Fibroblast of skin of right quadriceps (primary cell): ENCODE results near the gene FRMD4B.
"Not testable (repeated sequence)": the region's sequence is repeated elsewhere in the genome, so short reads cannot be mapped to it uniquely, and the experiment has no call there.

ENCODE experiments used
- DNase-seq: peaks from one replicate; pipeline ENCODE4 v3.0.0-alpha.2; 2013

Gene FRMD4B

DNA sequence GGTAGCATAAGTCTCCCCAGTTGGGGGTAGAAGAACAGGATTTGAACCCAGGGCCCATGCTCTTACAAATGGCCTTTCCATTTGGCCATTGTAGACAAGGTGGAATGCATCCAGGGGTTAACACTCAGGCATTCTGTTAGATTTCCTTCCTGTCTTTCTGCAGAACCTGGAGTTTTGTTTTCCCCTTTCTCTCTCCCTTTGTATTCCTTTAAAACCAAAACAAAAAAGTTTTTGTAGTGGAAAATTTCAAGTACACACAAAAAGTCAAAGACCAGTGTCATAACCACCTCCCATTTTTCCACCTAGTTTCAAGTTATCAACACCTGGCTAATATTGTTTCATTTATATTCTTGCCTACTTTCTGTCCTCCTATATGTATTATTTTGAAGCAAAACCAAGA is 26.0 kb downstream of the FRMD4B start:
- no peak for DNase-seq

DNA sequence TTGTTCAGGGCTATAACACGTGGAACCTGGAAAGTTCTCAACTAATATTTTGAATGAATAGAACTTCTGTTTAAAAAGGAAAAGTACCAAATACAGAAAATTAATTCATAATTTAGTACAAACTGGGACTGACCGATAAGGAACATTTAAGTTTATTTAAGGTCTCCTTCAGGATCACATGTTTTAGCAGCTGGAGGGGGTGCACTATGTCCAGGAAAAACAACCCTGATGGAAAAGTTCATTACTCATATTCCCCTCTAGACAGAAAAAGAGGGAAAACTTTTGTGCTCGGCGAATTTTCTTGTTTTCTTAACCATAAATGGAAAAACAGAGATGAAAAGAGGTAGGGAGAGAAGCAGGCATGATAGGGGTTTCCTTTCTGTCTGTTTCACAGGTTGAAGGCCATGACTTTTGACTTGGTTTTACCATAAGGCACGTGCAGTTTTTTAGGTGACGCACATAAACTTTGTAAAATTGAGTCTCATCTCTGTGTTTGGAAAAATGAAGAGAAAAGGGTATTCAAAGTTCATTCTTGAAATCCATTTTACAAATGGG is 26.5 kb downstream of the FRMD4B start:
- DNase-seq, result no peak

DNA sequence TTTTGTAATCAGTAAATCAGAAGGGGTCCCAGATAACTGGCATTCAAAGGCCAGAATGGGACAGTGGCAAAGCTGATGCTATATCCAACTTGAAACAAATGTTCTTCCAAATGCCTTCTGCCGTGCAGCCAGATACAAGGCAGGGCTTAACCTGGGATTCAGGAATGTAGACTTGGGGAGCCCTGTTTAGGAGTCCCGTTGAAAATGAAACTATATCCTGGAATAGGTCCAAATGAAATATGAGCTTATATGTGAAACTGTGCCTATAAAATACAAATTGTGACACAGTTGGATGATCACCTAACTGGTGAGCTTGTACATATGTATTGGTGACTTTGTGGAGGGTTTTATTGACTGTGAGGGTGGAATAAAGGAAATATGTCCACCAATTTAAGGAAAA is 28.7 kb downstream of the FRMD4B start:
- DNase-seq, result no peak

DNA sequence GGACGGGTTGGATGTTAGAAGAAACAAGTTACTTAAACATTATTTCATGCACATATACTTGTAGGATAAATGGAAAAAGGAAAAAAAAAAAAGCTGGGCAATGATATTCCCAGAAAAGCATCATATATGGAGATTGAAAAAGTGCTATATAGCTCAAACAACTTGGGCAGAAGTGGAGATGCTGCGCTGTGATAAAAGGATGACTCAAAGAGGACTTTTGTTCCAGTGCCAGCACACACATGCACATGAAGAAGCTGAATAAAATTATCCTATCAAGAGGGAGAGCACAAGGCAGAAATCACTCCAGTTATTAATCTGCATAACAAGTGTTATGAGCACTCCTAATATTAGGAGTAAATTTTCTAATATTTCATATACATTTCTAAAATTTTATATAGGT is 30.9 kb downstream of the FRMD4B start:
- peak; percentile 21 for DNase-seq

DNA sequence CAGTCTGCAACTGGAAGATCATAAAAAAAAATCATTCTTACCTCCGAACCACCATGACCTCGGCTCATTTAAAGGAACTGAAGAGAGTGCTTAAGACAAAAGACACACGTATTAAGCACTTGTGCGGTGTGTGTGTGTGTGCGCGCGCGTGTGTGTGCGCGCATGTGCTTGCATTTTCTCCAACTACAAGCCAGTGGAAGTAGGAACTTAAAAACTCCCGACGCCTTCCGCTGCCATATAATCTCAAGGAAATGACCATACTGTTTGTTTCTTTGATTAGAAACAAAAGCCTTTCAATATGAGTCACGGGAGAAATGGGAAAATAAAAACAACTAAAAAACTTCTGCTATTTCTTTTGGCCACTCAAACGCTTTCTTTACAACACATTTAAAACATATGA is 32.4 kb downstream of the FRMD4B start:
- no peak for DNase-seq

DNA sequence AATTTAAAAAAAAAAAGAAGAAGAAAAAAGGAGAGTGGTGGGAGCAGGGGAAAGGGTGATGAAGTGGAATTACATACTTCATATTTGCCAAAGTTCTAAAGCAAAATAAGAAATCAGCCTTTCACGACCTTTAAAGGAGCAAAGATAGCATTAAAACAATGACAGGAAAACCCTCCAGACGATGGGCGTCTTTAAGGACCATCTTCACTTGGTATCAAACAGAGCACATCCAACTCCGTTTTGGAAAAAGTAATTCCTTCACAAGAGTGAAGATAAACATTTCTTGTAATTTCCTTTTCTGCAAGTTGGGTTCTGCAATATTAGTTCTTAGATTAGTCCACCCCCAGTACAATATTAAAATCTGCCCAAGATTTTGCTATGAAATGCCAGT is 32.8 kb downstream of the FRMD4B start:
- DNase-seq, result no peak

DNA sequence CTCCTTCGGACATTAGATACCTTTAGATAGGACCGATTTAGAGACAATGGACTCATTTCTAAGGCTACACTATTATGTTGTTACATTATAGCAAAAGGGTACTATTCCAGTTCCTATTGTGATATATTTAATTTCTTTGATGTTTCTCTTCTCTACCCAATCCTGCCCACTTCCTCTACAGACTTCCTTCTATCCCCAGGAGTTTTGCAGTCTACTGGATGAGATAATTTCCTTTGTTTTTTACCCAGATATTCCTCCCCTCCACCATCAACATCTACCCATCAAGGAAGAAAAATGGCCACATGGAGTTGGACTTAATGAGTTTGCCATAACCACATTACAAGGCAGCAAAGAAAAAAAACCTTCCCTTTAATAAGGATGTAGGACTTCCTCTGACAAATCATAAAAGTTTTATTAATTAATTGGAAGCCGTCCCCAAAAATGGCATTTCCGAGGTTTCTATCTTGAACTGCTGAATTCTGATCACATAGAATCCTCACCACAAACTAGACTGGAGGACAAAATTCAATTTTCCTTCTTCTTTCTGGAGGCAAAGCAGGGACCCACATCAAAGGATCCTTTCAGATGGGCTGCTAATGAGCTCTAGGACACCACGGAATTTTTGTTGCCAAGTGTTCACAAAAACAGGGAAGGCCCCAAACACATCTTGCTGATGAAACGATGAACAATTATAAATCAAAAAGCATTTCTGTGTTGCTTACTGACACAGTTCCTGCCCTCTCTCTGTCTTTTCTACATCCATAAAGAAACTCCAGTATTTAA is 33.4 kb downstream of the FRMD4B start:
- no peak for DNase-seq

DNA sequence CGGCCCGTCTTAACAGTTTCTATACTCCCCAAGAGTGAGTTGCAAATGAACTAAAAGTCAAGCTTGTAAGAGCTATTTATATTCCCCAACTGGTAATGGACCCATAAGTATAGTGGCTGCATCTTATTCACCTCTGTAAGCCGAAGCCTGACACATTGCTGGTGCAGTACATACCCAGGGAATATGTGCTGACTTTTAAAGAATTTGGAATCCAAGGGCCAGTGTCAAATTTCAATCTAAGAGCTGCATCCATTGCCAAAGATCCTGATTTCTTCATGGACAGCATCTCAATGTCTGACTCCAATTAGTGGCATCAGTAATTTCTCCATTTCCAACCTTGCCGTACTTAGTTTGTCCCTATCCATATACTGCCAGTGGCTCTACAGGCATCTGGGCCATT is 42.0 kb downstream of the FRMD4B start:
- DNase-seq, result peak; percentile 14

DNA sequence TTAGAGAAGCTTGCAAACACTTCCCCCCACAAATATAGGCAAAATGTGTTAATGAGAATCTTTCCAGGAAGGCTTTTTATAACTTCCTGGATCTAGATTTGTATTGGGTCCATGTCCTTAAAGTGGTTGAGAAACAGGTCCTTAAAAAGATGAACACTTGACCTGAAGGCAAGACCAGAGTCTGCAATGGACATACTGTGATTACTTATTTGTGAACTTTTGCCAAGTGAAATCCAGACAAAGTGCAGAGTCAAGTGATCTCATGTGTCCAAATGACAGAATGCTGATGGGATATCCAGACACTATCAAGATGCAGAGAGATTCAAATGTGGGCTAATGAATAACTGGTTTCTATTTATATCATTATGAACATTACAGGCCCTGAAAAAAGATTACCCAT is 43.8 kb downstream of the FRMD4B start:
- no peak for DNase-seq

DNA sequence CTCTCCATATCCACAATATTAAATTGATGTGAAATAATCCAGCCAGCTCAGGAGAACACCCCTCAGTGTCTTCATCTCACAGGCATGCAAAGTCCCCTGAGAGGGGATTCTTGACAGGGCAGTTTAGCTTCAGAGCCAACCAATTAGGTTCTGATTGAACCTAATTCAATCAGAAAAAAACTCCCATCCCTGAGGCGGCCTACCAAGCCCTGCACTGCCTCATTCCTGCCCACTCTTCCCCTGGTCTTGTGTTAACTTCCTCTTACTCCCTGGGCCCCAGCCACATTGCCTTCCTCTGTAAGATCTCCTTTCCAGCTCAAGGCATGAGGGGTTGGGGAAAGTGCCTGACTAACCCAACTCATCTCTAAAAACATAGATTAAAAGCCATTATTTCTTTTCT is 46.1 kb downstream of the FRMD4B start:
- no peak for DNase-seq

DNA sequence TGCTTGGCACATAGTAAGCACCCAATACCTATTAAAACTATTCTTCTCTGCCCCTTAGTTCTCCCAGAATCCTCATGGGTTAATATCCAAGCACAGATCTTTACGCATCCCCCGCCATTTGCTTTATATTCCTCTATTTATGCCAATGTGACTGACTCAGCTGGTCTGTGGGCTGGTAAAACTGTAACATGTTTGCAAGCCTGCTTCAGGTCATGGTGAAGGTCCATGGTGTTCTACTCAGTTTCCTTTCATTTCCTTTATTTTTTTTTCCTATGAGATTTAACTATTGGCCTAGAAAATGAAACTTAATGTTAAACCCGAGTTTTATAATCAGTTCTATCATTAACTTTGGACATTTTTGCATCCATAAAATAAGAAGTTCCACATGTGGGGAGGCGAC is 47.0 kb downstream of the FRMD4B start:
- DNase-seq, result no peak

DNA sequence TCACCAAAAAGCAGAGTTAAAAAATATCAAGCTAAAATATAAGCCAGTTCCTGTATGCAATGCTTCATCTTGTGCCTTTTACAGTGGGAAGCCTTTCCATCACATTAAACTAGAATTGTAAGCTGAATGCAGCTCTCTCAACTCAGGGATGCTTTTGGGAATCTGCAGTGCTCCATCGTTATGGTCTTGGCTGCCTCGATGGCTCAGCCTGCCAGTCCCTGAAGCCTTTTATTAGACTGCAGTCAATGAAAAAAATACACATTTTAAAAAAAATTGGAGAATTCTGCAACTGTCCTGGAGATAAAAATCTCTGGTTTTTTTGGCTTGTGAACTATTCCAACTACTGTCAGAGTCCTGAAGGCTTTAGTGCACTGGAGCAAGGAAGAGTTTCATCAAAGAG is 53.0 kb downstream of the FRMD4B start:
- no peak for DNase-seq

DNA sequence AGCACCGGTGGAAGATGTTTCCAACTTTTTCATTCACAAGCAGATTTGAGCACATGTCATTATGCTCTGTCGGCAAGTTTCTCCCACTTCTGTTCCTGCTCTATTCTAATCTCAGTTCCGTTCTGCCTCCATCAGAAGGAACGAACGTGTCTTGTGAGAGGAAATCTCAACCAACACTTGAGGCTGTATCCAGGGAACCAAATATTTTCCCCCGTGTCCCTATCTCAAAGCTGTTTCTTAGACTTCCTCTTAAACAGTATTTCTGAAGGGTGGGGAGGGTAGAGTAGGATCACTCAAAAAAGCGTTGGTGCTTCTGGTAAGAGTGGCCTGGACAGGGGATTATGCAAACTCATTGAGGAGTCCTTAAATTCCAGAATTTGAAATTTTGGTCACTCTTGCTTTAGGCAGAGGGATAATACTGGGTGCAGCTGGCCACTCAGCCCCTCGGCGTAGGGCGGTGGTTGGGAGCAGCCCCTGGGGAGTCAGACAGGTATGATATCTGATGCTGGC is 54.9 kb downstream of the FRMD4B start:
- no peak for DNase-seq

DNA sequence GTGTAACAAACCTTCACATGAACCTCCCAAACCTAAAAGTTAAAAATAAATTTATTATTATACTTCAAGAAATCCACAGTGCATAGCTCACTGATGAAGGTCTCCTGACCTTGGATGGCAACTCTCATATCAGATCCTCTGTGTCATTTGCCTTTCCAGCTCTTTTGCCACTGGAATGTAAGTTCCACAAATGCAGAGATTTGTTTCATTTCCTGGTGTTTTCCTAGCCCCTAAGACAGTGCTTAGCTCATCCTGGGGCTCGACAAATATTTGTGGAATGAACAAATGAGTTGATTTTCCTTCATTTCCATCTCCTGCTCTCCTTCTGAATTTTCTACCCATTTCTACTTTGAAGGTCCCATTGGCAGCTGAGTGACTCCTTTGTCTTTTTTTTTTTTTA is 56.0 kb downstream of the FRMD4B start:
- DNase-seq, result peak; percentile 75

DNA sequence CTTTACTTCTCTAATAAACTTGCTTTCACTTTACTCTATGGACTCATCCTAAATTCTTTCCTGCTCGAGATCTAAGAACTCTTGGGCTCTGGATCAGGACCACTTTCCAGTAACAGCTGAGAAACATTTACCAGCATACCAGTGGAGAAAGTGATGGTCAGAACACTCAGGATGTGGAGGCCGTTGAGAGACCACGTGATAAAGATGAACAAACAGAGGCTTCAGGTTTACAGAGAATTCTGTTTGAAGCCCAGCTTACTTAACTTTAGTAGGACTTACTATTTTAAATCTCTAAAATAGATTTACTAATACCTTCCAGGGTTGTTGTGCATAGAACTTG is 57.0 kb downstream of the FRMD4B start:
- no peak for DNase-seq

DNA sequence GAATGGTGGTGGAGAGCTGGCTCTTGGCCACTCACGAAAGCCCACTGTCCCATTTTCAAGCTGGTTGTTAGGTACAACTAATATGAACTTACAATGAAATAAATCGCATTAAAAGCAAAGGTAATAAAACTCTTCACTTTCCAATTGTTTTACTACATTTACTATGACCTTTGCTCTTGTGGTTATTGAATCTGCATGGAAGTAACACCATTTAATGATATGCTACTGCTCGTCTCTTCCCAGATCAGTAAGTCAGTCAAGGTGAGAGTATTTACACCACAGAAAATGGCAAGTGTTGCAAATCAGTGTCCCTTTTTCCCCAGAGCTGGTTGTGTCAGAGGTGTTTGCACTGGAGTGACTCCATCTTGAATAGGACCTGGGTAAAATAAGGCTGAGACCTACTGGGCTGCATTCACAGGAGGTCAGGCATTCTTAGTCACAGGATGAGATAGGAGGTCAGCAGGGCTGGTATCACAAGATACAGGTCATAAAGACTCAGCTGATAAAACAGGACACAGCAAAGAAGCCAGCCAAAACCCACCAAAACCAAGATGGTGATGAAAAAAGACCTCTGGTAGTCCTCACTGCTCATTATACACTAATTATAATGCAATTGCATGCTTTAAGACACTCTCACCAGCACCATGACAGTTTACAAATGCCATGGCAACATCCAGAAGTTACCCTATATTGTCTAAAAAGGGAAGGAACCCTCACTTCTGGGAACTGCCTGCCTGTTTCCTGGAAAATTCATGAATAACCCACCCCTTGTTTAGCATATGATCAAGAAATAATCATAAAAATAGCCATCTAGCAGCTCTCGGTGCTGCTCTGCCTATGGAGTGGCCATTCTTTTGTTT is 57.6 kb downstream of the FRMD4B start:
- no peak for DNase-seq

DNA sequence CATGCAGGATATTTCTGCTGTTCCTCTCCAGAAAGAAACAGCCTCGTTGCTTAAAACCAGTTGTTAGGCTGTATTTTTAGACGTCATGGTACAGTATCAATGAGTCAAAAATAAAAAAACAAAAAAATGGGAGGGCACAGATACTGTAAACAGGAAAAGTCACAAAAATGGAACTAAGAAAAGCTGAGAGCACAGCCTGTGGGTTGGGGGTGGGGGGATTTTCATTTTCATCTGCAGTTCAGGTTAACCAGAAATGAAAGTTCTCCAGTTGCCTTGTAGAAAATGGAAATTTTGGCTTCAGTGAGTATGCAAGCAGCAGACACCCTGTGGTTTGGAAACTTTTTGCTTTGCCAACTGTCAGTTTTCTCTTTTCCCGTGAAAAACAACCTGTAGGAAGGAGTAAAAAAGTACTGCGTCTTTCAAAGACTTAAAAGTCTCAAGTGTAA is 59.0 kb downstream of the FRMD4B start:
- no peak for DNase-seq

DNA sequence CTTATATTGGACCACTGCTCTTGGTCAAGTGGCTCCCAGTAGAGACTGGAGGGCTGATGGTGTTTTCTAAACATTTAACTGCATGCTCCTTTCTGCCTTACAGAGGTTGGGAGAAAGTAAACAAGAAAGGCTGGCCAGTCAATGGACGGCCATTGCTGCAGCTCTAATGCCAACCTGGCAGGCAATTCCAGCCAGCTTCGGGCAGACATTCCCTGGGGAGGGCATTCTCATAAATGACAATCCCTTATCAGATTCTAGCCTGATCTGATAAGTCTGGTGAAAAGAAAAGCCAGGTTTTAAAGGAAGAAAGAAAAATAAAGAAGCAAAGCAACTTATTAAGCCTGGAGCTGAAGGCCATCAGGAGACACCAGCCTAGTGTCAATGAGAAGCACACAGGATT is 60.7 kb downstream of the FRMD4B start:
- no peak for DNase-seq

DNA sequence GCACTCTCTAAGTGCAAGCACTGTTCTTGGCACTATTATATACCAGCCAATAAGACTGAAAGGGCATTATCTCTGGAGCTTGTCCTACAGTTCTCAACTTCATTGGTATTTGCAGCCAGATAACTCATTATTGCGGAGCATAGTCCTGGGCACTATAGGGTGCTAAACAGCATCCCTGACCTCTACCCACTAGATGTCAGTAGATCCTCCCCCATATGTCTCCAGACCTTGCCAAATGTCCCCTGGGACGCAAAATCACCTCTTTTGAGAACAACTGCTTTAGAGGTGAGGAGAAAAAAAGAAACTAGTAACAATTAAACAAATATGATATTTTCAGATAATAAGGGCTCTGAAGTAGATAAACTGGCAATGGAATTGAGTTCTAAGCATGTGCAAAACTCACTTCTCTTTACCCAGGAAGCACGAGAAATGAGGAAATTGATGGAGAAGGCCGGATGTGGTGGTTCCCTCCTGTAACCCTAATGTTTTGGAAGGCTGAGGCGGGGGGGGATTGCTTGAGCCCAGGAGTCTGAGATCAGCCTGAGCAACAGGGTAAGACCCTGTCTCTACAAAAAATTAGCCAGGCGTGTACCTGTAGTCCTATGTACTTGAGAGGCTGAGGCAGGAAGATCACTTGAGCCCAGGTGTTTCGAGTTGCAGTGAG is 61.4 kb downstream of the FRMD4B start:
- DNase-seq, result no peak

DNA sequence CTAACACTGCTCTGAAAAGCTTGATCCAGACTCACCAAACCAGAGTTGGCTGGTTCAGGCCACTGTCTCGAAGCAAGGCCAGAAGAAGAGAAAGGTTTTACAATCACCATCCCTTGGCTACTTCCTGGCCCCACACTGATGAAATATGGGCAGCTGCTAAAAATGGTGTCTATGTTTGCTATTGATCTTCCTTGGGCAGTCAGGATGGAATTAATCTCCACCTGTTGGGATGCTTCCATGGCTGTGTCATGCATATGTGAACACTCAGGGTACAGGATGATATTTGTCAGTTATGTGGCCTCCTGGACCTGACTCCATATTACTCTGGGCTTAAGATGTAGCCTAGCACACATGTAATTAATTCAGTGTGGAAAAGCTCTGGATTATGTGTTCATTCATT is 61.9 kb downstream of the FRMD4B start:
- DNase-seq, result no peak

DNA sequence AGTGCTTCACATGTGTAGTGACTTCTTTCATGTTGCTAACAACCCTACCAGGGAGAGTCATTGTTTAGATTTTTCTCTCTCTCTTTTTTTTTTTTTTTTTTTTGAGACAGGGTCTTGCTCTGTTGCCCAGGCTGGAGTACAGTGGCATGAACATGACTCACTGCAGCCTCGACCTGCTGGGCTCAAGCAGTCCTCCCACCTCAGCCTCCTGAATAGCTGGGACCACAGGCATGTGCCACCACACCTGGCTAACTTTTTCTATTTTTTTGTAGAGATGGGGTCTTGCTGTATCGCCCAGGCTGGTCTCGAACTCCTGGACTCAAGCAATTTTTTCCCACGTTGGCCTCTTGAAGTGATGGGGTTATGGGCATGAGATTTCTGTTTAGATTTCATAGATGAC is 63.4 kb downstream of the FRMD4B start:
- DNase-seq, result not testable (repeated sequence)

DNA sequence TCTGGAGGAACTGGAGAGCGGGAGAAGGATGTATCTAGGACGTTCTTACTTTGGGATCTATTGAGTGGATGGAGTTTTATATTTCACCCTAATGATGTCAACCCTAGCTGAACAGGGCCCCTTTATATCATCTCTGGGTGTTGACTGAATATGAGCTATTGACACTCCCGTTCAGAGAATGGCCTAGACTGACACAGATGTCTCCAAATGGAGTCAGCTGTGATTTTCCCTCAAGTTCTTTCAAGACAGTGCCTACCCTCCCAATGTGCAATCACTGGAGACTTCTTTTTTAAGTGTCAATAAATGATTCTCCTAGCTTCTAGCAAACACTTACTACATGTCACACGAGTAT is 63.8 kb downstream of the FRMD4B start:
- DNase-seq, result no peak
